HG03575 (cell line): Measurements from ENCODE around the gene KRTAP4-11.
"Not testable (repeated sequence)": the region's sequence is repeated elsewhere in the genome, so short reads cannot be mapped to it uniquely, and the experiment has no call there.

ENCODE experiments used
- ATAC-seq: cut with Tn5 transposase; IDR thresholded peaks from one replicate; pipeline ENCODE4 v1.9.1; 2021; ENCODE audit not compliant: unreplicated experiment, insufficient number of reproducible peaks, low FRiP score; ENCODE audit errors: extremely low read depth

Gene KRTAP4-11

DNA sequence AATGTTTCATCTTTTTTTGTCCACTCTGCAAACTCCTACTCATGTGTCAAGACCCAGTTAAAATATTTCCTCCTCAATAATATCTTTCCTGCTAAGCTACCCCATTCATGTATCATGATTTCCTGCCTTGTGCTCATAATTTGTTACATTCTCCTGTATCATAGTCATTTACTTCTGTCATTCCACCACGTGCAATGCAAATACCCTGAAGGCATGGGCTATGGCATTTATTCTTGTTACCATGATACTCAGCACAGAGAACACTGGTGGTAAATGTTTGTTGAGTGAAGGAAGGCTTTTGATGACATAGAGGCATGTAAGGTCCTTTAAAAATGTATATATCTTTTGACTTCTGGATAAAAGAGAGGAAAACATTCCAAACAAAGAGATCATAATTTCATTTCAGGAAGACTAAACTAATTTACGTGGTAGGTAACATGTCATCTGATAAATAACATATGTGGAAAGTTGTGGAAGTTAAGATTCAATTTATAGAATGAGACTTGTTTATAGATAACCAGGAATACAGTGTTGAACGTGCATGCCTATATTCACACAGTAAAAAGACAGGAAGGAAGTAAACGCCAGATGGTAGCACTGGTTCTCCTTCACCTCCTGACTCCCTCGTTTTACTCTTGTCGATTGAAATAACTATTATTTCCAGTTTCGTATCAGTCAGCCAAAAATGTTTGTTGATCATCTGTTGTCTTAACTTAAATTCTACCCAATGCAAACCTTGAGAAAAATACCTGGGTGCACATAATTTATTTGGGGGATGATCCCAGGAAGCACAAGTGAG lies 18.3 kb downstream of the KRTAP4-11 start:
- not testable (repeated sequence) for ATAC-seq

DNA sequence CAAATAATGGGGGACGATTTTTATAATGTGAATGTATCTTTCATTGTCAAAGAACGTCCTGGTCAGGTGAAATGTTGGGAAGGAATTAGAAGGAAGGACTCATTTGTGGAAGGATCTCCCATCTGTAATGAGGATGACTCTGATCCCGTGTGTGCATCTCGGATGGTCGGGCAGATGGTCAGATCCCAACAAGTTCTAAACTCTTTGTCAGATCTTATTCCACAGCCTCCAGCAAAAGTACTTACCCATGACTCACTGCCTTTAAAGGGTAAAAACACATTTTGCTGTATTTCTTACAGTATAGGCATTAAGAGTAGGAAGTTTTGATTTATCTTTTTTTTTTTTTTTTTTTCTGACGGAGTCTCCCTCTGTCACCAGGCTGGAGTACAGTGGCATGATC lies 19.7 kb downstream of the KRTAP4-11 start:
- ATAC-seq, result no peak

DNA sequence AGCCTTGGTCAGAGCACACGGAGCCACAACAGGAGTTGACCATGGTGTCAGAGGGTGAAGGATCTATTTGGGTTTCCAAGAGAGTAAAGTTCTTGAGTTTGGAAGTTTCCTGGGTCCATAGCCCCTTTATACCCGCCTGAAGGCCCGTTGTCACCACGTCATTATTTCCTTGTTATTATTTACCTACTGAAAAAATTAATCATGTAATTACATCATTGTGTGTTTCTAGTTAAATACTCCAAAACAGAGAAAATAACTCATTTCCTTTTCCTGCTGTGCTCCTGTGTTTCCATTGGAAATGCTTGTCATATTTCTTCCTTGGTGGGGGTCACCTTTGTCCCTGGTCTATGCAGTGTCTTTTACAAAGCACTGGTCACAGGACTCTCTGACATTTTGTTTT lies 20.1 kb downstream of the KRTAP4-11 start, which contains the start of gene KRTAP4-8:
Gene KRTAP4-8, minus strand, starts transcription at position 101 of the 400 bp plus-strand sequence. Its CDS starts 58 bp downstream, at position 43.
- no peak for ATAC-seq

DNA sequence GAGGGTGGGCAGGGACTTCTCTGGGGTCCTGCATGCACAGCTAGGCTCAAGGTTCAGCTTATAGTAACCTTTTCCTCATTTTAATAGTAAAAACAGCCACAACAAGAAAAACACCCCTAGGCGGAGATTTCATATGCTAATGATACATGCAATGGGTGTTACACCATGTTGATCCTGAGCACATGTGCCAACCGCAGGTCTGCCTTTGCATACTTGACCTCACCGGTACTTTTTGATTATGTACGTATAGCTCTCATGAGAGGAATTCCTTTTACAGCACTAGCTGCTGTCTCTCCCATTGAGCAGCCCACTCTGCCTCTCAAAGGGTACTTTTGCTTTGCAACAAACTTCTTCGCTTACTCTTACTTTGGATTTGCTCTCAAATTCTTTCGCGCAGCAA lies 22.1 kb downstream of the KRTAP4-11 start:
- no peak for ATAC-seq

DNA sequence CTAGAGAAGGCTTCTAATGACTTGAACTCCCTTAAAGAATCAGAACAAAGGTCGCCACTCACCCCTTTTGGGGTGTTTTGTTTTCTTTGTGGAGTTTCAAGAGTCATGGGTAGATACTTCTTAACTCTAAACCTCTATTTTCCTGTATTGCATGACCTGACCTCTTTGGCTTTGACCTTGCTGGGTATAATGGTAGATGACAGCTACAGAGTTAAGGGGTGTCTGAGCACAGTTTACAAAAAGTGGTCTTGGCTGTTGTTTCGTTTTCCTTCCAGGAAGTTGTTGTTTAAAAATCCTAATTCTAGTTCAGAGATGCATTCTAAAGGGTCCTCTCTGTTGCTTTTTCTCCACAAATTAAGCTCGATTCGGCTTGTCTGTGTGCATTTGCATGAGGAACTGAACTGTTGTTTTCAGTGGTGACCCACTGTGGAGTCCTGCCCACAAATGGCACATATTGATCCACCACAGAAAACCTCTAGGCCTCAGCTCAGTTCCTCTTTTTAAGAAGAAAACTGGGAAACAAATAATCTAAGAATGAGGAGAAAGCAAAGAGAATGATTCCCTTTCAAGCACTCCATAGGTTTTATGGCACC lies 29.3 kb downstream of the KRTAP4-11 start:
- not testable (repeated sequence) for ATAC-seq

DNA sequence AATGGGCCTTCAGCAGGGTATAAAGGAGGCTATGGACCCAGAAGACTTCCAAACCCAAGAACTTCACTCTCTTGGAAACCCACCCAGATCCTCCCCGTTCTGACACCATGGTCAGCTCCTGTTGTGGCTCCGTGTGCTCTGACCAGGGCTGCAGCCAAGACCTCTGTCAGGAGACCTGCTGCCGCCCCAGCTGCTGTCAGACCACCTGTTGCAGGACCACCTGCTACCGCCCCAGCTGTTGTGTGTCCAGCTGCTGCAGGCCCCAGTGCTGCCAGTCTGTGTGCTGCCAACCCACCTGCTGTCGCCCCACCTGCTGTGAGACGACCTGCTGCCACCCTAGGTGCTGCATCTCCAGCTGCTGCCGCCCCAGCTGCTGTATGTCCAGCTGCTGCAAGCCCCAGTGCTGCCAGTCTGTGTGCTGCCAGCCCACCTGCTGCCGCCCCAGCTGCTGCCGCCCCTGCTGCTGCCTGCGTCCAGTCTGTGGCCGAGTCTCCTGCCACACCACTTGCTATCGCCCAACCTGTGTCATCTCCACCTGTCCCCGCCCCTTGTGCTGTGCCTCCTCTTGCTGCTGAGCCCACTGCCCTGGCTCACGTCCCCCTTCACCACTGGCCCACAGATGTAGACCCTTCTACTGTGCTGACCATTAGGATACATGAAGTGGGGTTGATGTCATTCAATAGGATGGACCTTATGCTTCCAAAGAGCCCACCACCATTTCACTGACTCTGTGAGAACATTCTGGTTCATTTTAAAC lies 33.9 kb downstream of the KRTAP4-11 start, which contains the start of gene KRTAP4-7:
Gene KRTAP4-7, plus strand, starts transcription at position 51 of the 757 bp plus-strand sequence. Its CDS starts 57 bp downstream, at position 108.
- not testable (repeated sequence) for ATAC-seq

DNA sequence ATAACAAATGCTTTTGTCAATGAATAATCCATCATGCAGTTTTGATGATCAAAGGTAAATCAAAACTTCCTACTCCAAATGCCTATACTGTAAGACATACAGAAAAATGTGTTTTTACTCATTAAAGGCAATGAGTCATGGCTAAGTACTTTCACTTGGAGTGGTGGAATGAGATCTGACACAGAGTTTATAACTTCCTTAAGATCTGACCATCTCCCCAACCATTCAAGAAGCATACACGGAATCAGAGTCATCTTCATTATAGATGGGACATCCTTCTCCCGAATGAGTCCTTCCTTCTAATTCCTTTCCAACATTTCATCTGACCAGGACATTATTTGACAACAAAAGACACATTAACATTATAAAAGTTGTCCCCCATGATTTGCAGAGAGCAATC lies 34.7 kb downstream of the KRTAP4-11 start:
- not testable (repeated sequence) for ATAC-seq

DNA sequence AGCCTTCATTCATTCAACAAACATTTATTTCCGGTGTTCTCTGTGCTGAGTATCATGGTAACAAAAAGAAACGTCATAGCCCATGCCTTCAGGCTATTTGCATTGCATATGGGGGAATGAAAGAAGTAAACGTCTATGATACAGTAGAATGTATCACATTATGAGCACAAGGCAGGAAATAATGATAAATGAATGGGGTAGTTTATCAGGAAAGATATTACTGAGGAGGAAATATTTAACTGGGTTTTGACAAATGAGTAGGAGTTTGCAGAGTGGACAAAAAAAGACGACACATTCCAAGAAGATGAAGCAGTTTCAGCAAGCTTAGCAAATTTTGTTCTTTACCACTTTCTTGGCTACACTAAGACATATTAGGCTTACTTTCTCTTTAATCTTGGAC lies 35.5 kb downstream of the KRTAP4-11 start:
- ATAC-seq, result no peak

DNA sequence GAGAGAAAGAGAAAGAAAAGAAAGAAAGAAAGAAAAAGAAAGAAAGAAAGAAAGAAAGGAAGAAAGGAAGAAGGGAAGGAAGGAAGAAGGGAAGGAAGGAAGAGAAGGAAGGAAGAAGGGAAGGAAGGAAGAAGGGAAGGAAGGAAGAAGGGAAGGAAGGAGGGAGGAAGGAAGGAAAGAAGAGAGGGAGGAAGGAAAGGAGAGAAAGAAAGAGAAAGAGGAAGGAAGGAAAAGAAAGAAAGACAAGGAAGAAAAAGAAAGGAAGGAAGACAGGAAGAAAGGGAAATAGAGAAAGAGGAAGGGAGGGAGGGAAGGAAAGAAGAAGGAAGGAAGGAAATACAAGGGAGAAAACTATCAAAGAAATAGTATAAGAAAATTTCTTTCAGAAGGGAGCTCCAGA lies 41.4 kb downstream of the KRTAP4-11 start:
- no peak for ATAC-seq

DNA sequence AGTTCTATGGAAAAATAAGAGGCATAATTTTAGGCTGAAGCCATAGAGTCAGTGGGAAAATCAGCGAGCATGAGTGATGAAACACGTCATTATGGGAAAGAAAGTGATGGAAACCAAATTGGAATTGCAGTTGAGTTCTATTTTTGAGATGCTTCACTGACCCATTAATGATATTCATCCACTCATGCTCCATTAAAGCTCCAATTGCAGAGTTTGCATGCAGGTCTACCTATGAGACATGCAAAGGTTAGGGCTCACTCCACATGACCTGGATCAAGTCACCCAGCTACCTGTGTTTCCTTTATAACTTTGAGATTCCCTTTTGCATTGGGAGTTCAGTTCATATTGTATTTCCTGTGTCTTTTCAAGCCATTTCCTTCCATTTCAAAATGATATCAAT lies 44.5 kb downstream of the KRTAP4-11 start:
- no peak for ATAC-seq

DNA sequence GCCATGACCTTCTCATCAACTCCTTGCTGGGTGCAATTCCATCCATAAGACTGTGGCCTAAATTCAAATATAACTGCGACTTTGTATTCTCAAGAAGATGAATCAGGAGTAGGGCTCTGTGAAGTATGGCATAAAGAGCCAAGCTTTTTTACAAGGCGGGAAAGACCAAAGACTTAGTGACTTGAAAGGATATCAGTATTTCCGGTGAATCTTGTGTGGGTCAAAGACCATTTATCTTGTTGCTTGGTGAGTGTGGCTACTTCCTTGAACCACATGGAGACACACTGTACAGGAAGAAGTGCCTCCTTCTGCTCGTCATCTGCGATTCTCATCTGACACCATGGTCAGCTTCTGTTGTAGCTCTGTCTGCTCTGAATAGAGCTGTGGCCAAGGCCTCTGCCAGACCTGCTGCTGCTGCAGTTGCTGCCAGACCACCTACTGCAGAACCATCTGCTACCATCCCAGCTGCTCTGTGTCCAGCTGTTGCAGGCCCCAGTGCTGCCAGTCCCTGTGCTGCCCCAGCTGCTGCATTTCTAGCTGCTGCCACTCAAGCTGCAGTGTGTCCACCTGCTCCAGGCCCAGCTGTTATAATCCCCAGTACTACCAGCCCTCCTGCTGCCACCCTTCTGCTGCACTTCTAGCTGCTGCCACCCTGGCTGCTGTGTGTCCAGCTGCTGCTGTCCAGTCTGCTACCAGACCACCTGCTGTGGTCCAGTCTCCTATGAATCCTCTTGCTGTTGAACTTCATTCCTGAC lies 46.4 kb downstream of the KRTAP4-11 start:
- no peak for ATAC-seq

DNA sequence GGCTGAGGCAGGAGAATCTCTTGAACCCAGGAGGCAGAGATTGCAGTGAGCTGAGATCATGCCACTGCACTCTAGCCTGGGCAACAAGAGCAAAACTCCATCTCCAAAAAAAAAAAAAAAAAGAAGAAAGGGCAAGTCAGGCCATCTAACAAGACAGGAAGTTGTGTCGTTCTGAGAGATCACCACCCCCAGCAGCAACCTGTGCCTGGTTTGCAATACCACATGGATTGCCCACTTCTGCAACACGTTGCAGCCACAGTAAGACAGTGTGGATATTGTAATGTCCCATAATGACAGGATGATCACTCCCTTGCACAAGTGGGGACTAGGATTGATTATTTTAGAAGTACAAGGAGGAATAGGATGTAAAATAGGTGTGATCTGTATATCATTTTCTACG lies 49.1 kb downstream of the KRTAP4-11 start:
- no peak for ATAC-seq

DNA sequence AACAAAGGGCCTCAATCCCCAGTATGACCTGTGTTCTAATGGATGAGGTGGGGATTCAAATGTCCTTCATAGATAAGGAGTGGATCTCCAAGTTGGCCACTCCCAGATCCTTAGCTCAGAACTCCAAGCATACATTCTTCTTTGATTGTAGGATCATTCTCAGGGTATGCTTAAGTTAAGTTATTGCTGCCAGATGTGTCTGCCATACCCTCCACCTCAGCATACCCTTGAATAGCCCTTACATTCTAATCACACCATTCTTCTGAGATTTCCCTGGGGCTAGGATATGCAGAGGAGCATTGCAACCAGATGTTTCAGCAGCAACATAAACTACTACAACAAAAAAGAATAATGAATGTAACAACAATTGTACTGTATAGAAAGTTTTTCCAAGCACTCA lies 50.9 kb downstream of the KRTAP4-11 start:
- ATAC-seq, result no peak
